Testis (tissue), 2 donors: ENCODE measurements around the gene OPCML.

ENCODE experiments used
- POLR2A ChIP-seq: fragments of 450-650 bp; IDR thresholded peaks from one replicate; pipeline ENCODE4 v1.6.1; 2017; ENCODE audit warnings: antibody characterized with exemption, mild to moderate bottlenecking, moderate library complexity
- TF ChIP-seq, protein P1 (sequence below), 3 experiments: fragments of 450-650 bp in 2 of 3; fragments of 200-600 bp in 1 of 3; sonication (generic) in 1 of 3; IDR thresholded peaks; one replicate each; pipeline ENCODE4 v1.5.1; 2016 to 2019; ENCODE audit warnings: antibody characterized with exemption in 3 of 3, mild to moderate bottlenecking in 2 of 3, moderate library complexity in 1 of 3

DNA sequence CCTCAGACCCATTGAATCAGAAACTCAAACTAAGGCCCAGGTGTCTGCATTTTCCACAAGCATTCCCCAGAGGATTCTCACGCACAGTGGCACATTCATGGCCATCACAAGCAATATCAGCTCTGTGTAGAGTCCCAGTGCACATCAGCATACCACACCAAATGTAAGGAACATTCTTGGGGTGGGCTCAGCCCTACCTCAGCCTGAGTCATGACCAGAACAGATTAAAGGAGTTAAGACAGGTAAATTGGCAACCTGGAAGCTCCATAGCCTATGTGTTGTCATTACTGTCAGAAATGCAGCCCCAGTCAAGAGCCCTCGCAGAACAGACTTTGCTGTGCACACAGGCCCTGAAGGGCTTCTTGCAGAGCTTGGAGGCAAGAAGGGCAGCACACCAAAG, 53.1 kb downstream of the OPCML start:
- no peak for TF ChIP-seq POLR2A
- TF ChIP-seq, protein P1, sequence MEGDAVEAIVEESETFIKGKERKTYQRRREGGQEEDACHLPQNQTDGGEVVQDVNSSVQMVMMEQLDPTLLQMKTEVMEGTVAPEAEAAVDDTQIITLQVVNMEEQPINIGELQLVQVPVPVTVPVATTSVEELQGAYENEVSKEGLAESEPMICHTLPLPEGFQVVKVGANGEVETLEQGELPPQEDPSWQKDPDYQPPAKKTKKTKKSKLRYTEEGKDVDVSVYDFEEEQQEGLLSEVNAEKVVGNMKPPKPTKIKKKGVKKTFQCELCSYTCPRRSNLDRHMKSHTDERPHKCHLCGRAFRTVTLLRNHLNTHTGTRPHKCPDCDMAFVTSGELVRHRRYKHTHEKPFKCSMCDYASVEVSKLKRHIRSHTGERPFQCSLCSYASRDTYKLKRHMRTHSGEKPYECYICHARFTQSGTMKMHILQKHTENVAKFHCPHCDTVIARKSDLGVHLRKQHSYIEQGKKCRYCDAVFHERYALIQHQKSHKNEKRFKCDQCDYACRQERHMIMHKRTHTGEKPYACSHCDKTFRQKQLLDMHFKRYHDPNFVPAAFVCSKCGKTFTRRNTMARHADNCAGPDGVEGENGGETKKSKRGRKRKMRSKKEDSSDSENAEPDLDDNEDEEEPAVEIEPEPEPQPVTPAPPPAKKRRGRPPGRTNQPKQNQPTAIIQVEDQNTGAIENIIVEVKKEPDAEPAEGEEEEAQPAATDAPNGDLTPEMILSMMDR (IDR thresholded peaks at IDR 0.05) = no peak
